Fibroblast of peridontal ligament (primary cell): Measurements from ENCODE around the gene MYADML2.

ENCODE experiments used
- DNase-seq: peaks from one replicate; pipeline ENCODE4 v3.0.0-alpha.2; 2010; ENCODE audit errors: extremely low read depth

MYADML2 gene

DNA sequence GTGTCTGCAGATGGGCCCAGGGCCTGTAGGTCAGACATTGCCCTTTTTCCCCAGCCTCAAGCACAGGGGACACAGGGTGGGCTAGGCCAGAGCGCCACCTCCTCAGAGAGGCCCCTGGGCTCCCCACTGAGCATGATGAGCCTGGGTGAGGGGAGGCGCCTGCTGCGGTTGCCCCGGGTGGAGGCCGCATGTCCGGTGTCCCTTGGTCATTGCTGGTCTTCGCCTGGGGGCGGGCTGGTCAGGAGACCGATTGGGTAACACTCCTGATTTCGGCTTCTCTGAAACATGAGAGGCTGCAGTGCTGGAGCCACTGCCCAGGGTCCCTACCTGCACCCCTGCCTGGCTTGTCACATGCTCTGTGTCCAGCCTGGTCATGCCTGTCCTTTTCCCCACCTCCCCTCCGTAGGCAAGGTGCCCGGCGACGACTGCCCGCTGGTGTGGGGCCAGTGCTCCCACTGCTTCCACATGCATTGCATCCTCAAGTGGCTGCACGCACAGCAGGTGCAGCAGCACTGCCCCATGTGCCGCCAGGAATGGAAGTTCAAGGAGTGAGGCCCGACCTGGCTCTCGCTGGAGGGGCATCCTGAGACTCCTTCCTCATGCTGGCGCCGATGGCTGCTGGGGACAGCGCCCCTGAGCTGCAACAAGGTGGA, 47.4 kb downstream of the MYADML2 start:
- DNase-seq: no peak

DNA sequence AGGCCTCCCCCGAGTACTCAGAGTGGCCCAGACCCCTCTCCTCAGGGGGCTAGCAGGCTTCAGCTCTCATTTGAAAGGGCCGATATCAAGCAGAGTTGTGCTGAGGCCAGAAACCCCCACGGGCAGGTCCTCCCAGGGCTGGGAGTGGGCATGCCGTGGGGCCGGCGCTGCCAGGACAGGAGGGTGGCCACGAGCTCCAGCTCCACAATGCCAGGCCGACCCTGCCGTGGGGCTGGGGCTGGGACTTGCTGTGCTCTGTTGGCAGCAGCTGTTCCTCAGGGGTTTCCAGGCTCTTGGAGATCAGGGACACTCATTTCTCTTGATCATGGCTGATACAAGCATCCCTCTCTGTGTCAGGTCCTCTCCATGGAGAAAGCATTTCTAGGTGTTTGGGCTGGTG, 48.1 kb downstream of the MYADML2 start:
- no peak for DNase-seq

DNA sequence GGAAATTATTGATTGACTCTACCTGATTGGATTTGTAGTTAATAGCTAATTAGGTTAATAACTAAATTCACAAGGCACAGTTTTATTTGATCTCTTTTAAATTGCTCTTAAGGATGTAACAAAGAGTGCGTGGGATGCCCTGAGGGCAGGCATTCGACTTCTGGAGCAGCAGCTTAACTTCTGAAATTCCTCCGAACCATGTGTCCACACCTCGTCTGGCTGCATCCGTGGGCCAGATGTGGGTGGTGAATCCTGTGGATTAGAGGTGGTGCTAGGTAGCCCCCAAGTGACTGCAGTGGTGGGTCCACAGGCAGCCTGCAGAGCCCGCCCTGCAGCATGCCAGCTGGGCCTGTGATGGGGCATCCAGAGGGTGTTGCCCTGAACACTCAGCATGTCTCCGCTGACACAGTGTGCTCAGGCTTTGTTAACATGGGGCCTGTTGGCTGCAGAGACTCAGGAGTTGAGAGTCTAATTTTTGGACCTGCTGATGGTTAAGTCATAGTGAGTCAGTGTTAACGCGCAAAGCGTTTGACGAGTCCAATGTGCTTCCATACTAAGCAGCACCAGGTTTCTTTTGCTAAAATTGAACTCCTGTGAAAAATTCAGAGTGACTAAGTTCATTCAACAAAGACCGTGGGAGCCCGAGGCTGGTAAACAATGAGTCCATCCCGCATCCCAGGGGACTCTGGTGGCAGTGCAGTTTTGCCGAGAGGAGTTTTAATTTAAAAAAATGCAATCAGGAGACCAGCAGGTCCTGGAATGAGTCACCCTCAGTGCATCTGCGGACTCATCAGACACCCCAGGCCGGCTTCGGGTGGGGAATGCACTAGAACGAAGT, 48.8 kb downstream of the MYADML2 start:
- peak; percentile 89 for DNase-seq

DNA sequence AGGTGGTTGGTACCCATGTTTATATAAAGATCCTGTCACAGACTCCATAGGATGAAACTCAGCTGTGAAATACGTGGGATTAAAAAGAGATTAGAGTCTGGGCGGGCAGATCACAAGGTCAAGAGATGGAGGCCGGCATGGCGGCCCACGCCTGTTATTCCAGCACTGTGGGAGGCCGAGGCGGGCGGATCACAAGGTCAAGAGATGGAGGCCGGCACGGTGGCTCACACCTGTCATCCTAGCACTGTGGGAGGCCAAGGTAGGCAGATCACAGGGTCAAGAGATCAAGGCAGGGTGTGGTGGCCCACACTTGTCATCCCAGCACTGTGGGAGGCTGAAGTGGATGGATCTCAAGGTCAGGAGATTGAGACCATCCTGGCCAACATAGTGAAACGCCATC, 51.6 kb downstream of the MYADML2 start:
- DNase-seq: no peak

DNA sequence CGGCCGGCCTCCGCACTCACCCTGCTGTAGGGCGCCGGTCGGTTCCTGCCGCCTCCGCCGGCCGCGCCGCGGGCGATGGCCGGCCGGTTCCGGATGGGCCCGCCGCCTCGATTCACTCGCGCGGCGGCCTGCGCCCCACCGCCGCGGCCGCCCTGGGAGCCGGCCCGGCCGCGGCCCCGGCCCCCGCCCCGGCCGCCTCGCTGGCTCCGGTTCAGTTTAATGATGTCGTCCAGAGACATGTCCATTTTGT, 55.8 kb downstream of the MYADML2 start:
- DNase-seq: no peak

DNA sequence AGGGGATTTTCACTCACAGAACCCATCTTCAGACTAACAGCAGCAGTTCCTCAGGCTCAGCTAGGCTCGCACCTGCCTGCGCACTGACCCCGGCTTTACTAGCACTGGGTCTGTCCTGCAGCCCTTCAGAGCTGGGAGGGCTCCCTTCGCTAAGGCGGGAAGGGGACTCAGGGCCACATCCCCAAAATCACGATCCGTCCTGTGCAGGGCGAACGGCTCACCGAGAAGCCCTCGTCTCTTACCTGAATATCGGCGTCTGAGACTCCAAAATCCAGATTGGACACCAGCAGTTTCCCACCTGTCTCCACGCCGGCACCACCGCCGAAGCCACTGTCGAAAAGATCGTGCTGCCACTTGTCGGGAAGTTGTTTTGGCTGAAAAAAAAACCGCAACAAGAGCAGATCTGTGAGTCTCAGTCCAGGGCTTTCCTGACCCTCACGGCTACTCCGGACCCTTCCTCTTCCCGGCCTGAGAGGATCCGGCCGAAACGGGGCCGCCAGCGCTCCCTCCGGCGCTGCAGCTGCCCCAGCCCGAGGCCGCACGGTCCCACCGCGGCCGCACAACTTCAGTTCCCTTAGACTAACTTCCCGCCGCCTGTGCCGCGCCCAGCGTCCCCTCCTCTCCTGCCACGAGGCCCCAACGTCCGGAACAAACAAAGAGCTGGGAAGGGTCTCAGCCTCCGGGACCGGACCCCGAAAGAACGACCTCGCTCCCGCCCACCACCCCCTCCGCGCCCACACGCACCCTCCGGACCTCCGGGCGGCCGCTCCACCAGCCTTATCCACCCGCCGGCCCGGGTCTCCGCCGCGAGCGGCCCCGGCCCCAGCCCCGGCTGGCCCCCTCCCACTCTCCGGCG, 56.4 kb downstream of the MYADML2 start:
- no peak for DNase-seq
